Erythroblast (primary cell): ENCODE measurements around the gene SGCA.

ENCODE experiments used
- GATA1 ChIP-seq: IDR thresholded peaks from 2 replicates; pipeline ENCODE4 v1.6.1; 2011; ENCODE audit warnings: low read depth, mild to moderate bottlenecking, control low read depth, low read length, moderate library complexity
- POLR2A ChIP-seq: IDR thresholded peaks from 2 replicates; pipeline ENCODE4 v1.6.1; 2011; ENCODE audit warnings: mild to moderate bottlenecking, low read length

GRCh38 chr17:50141026-50141744, 24.6 kb upstream of the SGCA start:
- TF ChIP-seq POLR2A = no peak
- no peak for TF ChIP-seq GATA1
